ENCODE data around the gene CASD1.

- TF ChIP-seq, protein P1, sequence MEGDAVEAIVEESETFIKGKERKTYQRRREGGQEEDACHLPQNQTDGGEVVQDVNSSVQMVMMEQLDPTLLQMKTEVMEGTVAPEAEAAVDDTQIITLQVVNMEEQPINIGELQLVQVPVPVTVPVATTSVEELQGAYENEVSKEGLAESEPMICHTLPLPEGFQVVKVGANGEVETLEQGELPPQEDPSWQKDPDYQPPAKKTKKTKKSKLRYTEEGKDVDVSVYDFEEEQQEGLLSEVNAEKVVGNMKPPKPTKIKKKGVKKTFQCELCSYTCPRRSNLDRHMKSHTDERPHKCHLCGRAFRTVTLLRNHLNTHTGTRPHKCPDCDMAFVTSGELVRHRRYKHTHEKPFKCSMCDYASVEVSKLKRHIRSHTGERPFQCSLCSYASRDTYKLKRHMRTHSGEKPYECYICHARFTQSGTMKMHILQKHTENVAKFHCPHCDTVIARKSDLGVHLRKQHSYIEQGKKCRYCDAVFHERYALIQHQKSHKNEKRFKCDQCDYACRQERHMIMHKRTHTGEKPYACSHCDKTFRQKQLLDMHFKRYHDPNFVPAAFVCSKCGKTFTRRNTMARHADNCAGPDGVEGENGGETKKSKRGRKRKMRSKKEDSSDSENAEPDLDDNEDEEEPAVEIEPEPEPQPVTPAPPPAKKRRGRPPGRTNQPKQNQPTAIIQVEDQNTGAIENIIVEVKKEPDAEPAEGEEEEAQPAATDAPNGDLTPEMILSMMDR (conservative IDR thresholded peaks at IDR 0.05; ENCODE audit: low read depth in 2 of 2), result no peak
- no peak for TF ChIP-seq EZH2 (IDR thresholded peaks at IDR 0.05; ENCODE audit: low read depth, unreplicated experiment)
- no peak for TF ChIP-seq POLR2AphosphoS5 (IDR thresholded peaks at IDR 0.05; ENCODE audit: low read depth)
- TF ChIP-seq ZNF114 (CRISPR knock-in tag; IDR thresholded peaks at IDR 0.05), result no peak
- TF ChIP-seq EZH2phosphoT487 (IDR thresholded peaks at IDR 0.05; ENCODE audit: unreplicated experiment), result no peak
- no peak for TF ChIP-seq STAT1 (IDR thresholded peaks at IDR 0.05; ENCODE audit: unreplicated experiment)
- no peak for TF ChIP-seq CREB1 (CRISPR knock-in tag; IDR thresholded peaks at IDR 0.05; ENCODE audit: low read depth)
- TF ChIP-seq, protein P2, sequence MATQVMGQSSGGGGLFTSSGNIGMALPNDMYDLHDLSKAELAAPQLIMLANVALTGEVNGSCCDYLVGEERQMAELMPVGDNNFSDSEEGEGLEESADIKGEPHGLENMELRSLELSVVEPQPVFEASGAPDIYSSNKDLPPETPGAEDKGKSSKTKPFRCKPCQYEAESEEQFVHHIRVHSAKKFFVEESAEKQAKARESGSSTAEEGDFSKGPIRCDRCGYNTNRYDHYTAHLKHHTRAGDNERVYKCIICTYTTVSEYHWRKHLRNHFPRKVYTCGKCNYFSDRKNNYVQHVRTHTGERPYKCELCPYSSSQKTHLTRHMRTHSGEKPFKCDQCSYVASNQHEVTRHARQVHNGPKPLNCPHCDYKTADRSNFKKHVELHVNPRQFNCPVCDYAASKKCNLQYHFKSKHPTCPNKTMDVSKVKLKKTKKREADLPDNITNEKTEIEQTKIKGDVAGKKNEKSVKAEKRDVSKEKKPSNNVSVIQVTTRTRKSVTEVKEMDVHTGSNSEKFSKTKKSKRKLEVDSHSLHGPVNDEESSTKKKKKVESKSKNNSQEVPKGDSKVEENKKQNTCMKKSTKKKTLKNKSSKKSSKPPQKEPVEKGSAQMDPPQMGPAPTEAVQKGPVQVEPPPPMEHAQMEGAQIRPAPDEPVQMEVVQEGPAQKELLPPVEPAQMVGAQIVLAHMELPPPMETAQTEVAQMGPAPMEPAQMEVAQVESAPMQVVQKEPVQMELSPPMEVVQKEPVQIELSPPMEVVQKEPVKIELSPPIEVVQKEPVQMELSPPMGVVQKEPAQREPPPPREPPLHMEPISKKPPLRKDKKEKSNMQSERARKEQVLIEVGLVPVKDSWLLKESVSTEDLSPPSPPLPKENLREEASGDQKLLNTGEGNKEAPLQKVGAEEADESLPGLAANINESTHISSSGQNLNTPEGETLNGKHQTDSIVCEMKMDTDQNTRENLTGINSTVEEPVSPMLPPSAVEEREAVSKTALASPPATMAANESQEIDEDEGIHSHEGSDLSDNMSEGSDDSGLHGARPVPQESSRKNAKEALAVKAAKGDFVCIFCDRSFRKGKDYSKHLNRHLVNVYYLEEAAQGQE (IDR thresholded peaks at IDR 0.05; ENCODE audit: unreplicated experiment), result no peak
Observed at GRCh38 chr7:94595717-94596116, 86.1 kb downstream of the CASD1 start.
